ENCODE results near the gene C12orf57. TPM values are rescaled to one million over a fixed set of nuclear protein-coding genes. Genes with fewer than 3 reads are reported as not detected.

Gene C12orf57
- total and polyA plus RNA-seq, 2 experiments from 2014 or later = 208 to 260 TPM

DNA sequence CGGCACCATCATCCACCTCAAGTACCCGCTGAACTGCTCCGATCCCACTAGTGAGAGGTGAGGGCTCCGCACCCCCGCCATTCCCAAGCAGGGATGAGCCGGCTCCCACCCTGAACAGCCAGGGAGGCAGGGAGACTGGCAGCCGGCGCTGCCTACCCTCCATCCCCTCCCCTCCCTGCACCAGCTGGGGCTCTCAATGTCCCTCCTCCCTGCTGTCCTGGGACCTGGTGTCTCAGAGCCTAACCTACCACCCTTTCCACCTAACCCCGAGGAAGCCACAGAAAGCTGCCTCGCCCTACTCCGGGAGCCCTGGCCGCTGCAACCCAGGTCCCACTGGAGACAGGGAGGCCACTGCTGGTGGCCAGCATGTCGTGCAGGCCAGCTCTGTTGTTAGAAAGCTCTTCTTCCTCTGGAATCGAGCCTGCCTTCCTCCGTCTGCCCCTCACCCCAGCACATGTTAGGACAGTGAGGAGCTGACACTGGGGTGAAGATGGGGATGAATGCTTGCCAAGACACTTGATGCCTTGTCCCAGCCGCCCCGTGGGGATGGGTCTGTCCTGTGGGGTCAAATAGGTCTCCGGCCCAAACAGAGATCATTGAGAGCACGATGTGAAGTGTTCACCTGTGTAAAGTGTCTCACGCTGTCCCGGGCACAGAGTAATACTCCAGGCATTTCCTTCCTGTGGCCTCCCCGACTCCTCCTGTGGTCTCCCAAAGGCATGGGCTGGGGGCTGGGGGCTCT lies 8.5 kb downstream of the C12orf57 start:
- no peaks in the 10 kb centered on the region for H3K9me3 ChIP-seq (ENCODE audit: low read depth)
- H3K27me3 ChIP-seq = no peaks in the 10 kb centered on the region
- DNase-seq (ENCODE audit: low read depth in 1 of 2, low spot score in 1 of 2) = no peak
- TF ChIP-seq, protein P1, sequence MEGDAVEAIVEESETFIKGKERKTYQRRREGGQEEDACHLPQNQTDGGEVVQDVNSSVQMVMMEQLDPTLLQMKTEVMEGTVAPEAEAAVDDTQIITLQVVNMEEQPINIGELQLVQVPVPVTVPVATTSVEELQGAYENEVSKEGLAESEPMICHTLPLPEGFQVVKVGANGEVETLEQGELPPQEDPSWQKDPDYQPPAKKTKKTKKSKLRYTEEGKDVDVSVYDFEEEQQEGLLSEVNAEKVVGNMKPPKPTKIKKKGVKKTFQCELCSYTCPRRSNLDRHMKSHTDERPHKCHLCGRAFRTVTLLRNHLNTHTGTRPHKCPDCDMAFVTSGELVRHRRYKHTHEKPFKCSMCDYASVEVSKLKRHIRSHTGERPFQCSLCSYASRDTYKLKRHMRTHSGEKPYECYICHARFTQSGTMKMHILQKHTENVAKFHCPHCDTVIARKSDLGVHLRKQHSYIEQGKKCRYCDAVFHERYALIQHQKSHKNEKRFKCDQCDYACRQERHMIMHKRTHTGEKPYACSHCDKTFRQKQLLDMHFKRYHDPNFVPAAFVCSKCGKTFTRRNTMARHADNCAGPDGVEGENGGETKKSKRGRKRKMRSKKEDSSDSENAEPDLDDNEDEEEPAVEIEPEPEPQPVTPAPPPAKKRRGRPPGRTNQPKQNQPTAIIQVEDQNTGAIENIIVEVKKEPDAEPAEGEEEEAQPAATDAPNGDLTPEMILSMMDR (IDR thresholded peaks at IDR 0.05; ENCODE audit: low read depth, low read length) = no peak
- H3K4me3 ChIP-seq = no peak overlapping the region
- no peak overlapping the region for H3K27ac ChIP-seq
- no peaks in the 10 kb centered on the region for H3K4me1 ChIP-seq (ENCODE audit: low read depth)
- H3K36me3 ChIP-seq = no peaks in the 10 kb centered on the region

DNA sequence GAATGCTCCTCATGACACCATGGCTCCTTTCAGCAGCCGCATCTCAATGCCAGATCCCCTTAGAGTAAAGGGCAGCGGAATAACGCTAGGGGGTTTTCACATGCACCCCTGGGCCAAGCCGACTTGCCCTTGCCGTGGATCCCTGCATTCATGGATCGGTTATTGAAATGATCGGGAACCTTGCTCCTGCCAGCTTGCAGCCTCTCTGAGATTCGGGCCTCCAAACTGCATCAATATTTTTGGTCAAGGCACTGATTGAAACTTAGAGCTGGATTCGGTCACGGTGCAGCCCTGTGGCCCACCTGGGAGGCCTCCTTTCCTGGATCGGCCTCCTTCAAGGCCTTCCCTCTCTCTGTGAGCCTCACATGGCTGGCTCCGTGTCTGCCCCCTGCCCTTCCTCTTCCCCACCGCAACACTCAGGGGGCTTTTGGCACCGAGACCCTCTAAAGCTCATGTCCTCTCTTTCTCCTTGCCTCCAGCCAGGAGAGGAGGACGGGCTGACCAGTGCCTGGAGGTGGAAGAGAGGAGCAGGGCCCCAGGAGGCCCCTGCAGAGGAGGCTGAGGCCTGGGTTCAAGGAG lies 9.1 kb downstream of the C12orf57 start:
- Histone ChIP-seq H3K4me1 (ENCODE audit: low read depth) (no peaks in the 10 kb centered on the region), H3K9me3 (ENCODE audit: low read depth) (no peaks in the 10 kb centered on the region), H3K27me3 (no peaks in the 10 kb centered on the region), H3K27ac (no peak overlapping the region), H3K36me3 (no peaks in the 10 kb centered on the region), H3K4me3 (no peak overlapping the region)
- DNase-seq (ENCODE audit: low read depth in 1 of 2, low spot score in 1 of 2) = no peak
- TF ChIP-seq, protein P1 (IDR thresholded peaks at IDR 0.05; ENCODE audit: low read depth, low read length) = no peak

DNA sequence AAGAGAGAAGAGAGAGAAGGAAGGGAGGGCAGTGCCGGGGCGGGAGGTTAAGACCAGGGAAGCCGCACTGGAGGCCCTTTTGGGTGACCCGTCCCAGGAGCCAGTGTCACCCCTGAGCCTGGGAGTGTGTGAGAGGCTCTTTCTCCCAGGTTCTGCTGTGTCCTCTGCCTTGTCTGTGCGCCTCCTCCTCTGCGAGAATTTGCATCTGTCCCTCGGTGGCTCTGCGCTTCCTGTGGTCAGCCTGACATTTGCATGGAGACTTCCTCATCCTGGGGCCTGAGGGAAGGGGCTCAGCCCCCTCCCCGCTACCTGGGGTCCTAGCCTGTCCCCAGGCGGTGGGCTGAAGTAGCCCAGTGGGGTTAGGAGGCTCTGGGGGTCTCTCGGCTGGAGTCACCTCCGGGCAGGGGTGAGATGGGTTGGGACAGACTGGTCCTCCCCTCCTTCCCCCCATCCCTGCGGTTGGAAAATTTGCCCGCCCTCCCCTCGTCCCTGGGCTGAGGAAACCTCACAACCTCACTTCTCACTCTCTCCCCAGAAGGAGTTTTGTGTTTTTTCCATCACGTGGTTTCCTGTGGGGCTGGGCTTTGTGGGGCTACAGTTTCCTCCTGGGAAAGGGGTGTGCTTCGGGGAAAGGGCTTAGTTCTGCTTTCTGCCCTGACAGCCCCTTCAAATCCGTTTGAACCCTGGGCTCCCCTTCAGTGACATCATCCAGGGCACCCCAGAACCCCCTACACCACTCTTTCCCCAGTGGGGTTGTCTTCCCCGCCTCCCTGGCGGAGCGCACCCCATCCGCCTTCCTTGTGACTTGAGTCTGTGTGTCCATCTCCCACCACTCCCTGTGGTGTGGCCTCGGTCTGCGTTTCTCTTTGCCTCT lies 9.9 kb downstream of the C12orf57 start:
- peak in 1 of 2 donors; percentile 79 for DNase-seq (ENCODE audit: low read depth in 1 of 2, low spot score in 1 of 2)
- Histone ChIP-seq H3K27me3 (no peaks in the 10 kb centered on the region), H3K9me3 (ENCODE audit: low read depth) (no peaks in the 10 kb centered on the region)

DNA sequence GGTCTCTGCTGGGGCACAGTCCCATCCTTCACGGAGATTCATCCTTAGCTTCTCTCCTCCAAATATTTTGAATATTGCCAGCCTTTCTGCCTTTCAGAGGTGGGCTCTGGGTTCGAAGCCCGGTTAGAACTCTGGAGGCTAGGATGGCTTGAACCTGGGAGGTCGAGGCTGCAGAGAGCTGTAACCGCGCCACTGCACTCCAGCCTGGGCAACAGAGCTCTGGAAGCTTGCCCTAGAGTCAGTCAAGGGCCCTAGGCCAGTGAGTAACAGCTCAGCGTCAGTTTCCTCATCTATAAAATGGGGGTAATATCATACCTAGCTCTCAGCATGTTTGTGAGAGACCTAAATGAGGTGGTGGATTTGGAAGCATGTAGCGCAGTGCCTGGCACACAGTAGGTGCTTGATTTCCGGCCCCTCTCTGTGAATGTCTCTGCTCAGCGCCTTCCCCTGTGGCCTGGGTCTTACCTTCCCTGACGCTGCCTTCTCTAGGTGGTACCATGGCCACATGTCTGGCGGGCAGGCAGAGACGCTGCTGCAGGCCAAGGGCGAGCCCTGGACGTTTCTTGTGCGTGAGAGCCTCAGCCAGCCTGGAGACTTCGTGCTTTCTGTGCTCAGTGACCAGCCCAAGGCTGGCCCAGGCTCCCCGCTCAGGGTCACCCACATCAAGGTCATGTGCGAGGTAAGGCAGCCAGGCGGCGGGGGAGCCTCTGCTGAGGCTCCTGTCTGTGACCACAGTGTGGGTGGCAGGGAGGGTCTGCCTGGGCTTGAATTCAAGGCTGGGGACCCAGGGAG lies 10.7 kb downstream of the C12orf57 start:
- Histone ChIP-seq H3K36me3 (no peaks in the 10 kb centered on the region), H3K4me3 (no peak overlapping the region), H3K27ac (no peak overlapping the region), H3K27me3 (no peaks in the 10 kb centered on the region), H3K4me1 (ENCODE audit: low read depth) (no peaks in the 10 kb centered on the region), H3K9me3 (ENCODE audit: low read depth) (no peaks in the 10 kb centered on the region)
- TF ChIP-seq, protein P1 (IDR thresholded peaks at IDR 0.05; ENCODE audit: low read depth, low read length) = no peak
- DNase-seq (ENCODE audit: low read depth in 1 of 2, low spot score in 1 of 2) = no peak

More for the DNA sequence above, 9.9 kb downstream of the C12orf57 start:
- no peaks in the 10 kb centered on the region for H3K4me1 ChIP-seq (ENCODE audit: low read depth)
- H3K36me3 ChIP-seq = no peaks in the 10 kb centered on the region
- H3K27ac ChIP-seq = no peak overlapping the region
- H3K4me3 ChIP-seq = no peak overlapping the region
- TF ChIP-seq, protein P1 (IDR thresholded peaks at IDR 0.05; ENCODE audit: low read depth, low read length) = no peak
